ENCODE data around the gene PHB1. TPM values are rescaled to one million over a fixed set of nuclear protein-coding genes. Genes with fewer than 3 reads are reported as not detected.

Gene PHB1
- total RNA-seq, 1 experiment from 2014 or later = 325 TPM

DNA sequence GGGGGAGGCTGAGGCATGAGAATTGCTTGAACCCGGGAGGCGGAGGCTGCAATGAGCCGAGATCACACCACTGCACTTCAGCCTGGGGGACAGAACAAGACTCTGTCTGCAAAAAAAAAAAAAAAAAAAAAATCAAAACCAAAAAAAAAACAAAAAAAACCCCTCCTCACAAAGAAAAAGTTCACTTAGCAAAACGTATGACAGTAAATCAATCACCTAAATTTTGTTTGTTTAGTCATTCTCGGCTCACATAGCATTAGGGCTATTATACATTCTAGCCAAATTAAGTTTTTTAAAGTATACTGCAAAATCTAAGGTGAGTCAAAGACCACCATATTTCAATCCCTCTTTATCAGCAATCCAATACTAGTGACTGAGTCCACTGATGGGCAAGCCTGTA lies 58.4 kb downstream of the PHB1 start:
- Histone ChIP-seq H3K79me1 (ENCODE audit: insufficient read depth, low read depth, low read length, poor library complexity, severe bottlenecking) (peaks cover 5% of the 10 kb centered on the region), H2BK120ac (ENCODE audit: low read depth, low read length, poor library complexity, severe bottlenecking) (no peak overlapping the region), H2BK12ac (ENCODE audit: insufficient read length, low read depth, low read length) (no peak overlapping the region), H4K5ac (ENCODE audit: insufficient read length, low read depth, low read length) (no peak overlapping the region), H3K79me2 (ENCODE audit: insufficient read depth, low read length) (peaks cover 12% of the 10 kb centered on the region; the same call in 1 of the 2 replicates), H3K27ac (ENCODE audit: insufficient read length, low read depth, low read length) (no peak overlapping the region), H2AK5ac (ENCODE audit: insufficient read length, low read length) (no peak overlapping the region), H4K20me1 (ENCODE audit: control insufficient read depth, insufficient read depth, insufficient read length) (no peaks in the 10 kb centered on the region), H2BK20ac (ENCODE audit: low read depth, low read length, poor library complexity, severe bottlenecking) (no peak overlapping the region), H3K4me2 (ENCODE audit: insufficient read depth, insufficient read length, low read length) (no peak overlapping the region), H3K9ac (ENCODE audit: extremely low read depth, insufficient read length, low read length) (no peak overlapping the region), H3K18ac (ENCODE audit: insufficient read length, low read depth, low read length) (no peak overlapping the region), H3T11ph (ENCODE audit: low read length) (no peak overlapping the region), H4K8ac (replicated peaks; ENCODE audit: insufficient read length, low read depth, low read length) (no peak overlapping the region), H3K4ac (ENCODE audit: low read depth, low read length) (no peak overlapping the region), H3K4me1 (ENCODE audit: insufficient read depth, low read length) (no peaks in the 10 kb centered on the region), H3K27me3 (ENCODE audit: insufficient read depth, low read length) (no peaks in the 10 kb centered on the region), H3K23ac (ENCODE audit: insufficient read length, low read depth, low read length) (no peak overlapping the region), H2BK5ac (ENCODE audit: insufficient read length, low read length) (no peak overlapping the region), H3K23me2 (ENCODE audit: insufficient read length, low read depth, low read length, poor library complexity, severe bottlenecking) (peaks cover 10% of the 10 kb centered on the region), H3K56ac (ENCODE audit: insufficient read length, low read depth, low read length) (no peak overlapping the region), H3K14ac (ENCODE audit: insufficient read depth, low read length) (no peak overlapping the region), H2AFZ (ENCODE audit: low read length) (no peak overlapping the region), H2BK15ac (ENCODE audit: low read depth, low read length) (no peak overlapping the region), H4K91ac (ENCODE audit: insufficient read length, low read depth, low read length) (no peak overlapping the region), H3K9me3 (ENCODE audit: control insufficient read depth, low read depth, low read length) (no peaks in the 10 kb centered on the region)
- DNase-seq = no peak
- no CpG with 5 or more reads among the region's 5 CpGs for WGBS (ENCODE audit: extremely low coverage, insufficient read length, low lambda C conversion rate)
- no peaks in the 10 kb centered on the region for H3K27me3 Mint-ChIP-seq (ENCODE audit: low read depth)
- peaks cover 4 to 12% (median 7%) of the 10 kb centered on the region in 3 experiments; a peak in 5 of 7 replicates for H3K36me3 Mint-ChIP-seq (ENCODE audit: insufficient read depth in 1 of 3, low read depth in 3 of 3)
- H3K9me3 Mint-ChIP-seq = peaks cover 3 to 4% of the 10 kb centered on the region in 2 experiments; a peak in 2 of 5 replicates
- no peak overlapping the region for H3K4me3 Mint-ChIP-seq
- TF ChIP-seq, protein P1, sequence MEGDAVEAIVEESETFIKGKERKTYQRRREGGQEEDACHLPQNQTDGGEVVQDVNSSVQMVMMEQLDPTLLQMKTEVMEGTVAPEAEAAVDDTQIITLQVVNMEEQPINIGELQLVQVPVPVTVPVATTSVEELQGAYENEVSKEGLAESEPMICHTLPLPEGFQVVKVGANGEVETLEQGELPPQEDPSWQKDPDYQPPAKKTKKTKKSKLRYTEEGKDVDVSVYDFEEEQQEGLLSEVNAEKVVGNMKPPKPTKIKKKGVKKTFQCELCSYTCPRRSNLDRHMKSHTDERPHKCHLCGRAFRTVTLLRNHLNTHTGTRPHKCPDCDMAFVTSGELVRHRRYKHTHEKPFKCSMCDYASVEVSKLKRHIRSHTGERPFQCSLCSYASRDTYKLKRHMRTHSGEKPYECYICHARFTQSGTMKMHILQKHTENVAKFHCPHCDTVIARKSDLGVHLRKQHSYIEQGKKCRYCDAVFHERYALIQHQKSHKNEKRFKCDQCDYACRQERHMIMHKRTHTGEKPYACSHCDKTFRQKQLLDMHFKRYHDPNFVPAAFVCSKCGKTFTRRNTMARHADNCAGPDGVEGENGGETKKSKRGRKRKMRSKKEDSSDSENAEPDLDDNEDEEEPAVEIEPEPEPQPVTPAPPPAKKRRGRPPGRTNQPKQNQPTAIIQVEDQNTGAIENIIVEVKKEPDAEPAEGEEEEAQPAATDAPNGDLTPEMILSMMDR (conservative IDR thresholded peaks at IDR 0.05) = no peak
- H3K27ac Mint-ChIP-seq = no peak overlapping the region
- H3K4me1 Mint-ChIP-seq = peaks cover 33 to 39% of the 10 kb centered on the region in 2 experiments

Other genes with a start within 250 kb of the PHB1 start
- 0.42 and 1.1 TPM in 2 replicates for gene GNGT2, start 204.3 kb downstream of the PHB1 start, total RNA-seq (2021)
- 2.1 and 2.4 TPM in 2 replicates for gene ABI3, start 204.2 kb downstream of the PHB1 start, total RNA-seq (2021)
- 0.31 and 0.63 TPM in 2 replicates for gene PHOSPHO1, start 184.1 kb downstream of the PHB1 start, total RNA-seq (2021)
- 33.6 and 34.1 TPM in 2 replicates for gene ZNF652, start 52.6 kb downstream of the PHB1 start, total RNA-seq (2021)
- gene NGFR, start 80.4 kb upstream of the PHB1 start, total RNA-seq (2021) = 9.6 and 10.9 TPM in 2 replicates
- gene NXPH3, start 161.0 kb upstream of the PHB1 start, total RNA-seq (2021) = 1.3 and 1.7 TPM in 2 replicates

All from H9 (cell line).